Activated naive CD4-positive, alpha-beta T cell treated with anti-CD3 and anti-CD28 coated beads for 36 hours (primary cell): Measurements from ENCODE around the gene C19orf67. TPM values are rescaled to one million over a fixed set of nuclear protein-coding genes. Genes with fewer than 3 reads are reported as not detected.

ENCODE experiments used
- CTCF ChIA-PET: fragments of 350-600 bp; sonication (Branson Sonifier 250); formaldehyde crosslinking; loops from one replicate; lab custom pipeline; 2021; ENCODE audit warnings: antibody characterized with exemption; lab: Charles Lee
- DNase-seq: peaks from one replicate; pipeline ENCODE4 v3.0.0-alpha.2; 2020
- H3K27ac Mint-ChIP-seq: one replicate; pipeline ENCODE4 v1.8.0; 2021; ENCODE audit warnings: mild to moderate bottlenecking, mixed read lengths
- H3K27me3 Mint-ChIP-seq: one replicate; pipeline ENCODE4 v1.8.0; 2021; ENCODE audit warnings: low read depth, mixed read lengths
- H3K36me3 Mint-ChIP-seq: one replicate; pipeline ENCODE4 v1.8.0; 2021; ENCODE audit warnings: low read depth, mixed read lengths
- H3K4me1 Mint-ChIP-seq: one replicate; pipeline ENCODE4 v1.8.0; 2021; ENCODE audit warnings: low read depth, mixed read lengths
- H3K4me3 Mint-ChIP-seq: one replicate; pipeline ENCODE4 v1.8.0; 2021; ENCODE audit warnings: mild to moderate bottlenecking, moderate library complexity, mixed read lengths
- H3K9me3 Mint-ChIP-seq: one replicate; pipeline ENCODE4 v1.8.0; 2021; ENCODE audit warnings: mixed read lengths
- intact Hi-C: fragments of 100-400 bp; cut with micrococcal nuclease; formaldehyde crosslinking; loops from one replicate; pipeline ENCODE4 v1.15.1; 2023
- total RNA-seq, 2 experiments: library from RNA; stranded (reverse); gene quantifications; one replicate each; pipeline ENCODE4 v1.2.3, GENCODE V29; 2021

C19orf67 gene
- total RNA-seq, 2 experiments from 2014 or later, result not detected

- Mint-ChIP-seq H3K27ac (peak overlapping the region; percentile 6), H3K4me3 (peak overlapping the region; percentile 83), H3K27me3 (no peaks in the 10 kb centered on the region), H3K9me3 (no peaks in the 10 kb centered on the region), H3K4me1 (peaks cover 53% of the 10 kb centered on the region), H3K36me3 (peaks cover 3% of the 10 kb centered on the region)
- no peak for DNase-seq
- CTCF ChIA-PET, result interaction anchor here (0.8 to 2.4 kb wide), 3 partner anchors 57 to 234 kb away, joined by 3 to 9 read pairs (median 7); no protein-coding TSS in a partner anchor
- intact Hi-C loops, result no loop called here
Observed at GRCh38 chr19:14116525-14116917, 30.9 kb upstream of the C19orf67 start.

- CTCF ChIA-PET, result interaction anchor here (0.6 to 2.4 kb wide), 10 partner anchors 9 to 323 kb away, joined by 3 to 9 read pairs (median 5); partner anchors contain the start of gene ASF1B
- peak overlapping the region; percentile 83 for H3K4me3 Mint-ChIP-seq
- no peak for DNase-seq
- intact Hi-C loops, result loop anchor here (2.0 kb wide), 1 partner anchor 41 kb away; no protein-coding TSS in a partner anchor
- no peaks in the 10 kb centered on the region for H3K27me3 Mint-ChIP-seq
- no peak overlapping the region for H3K27ac Mint-ChIP-seq
- peaks cover 3% of the 10 kb centered on the region for H3K36me3 Mint-ChIP-seq
- H3K9me3 Mint-ChIP-seq, result no peaks in the 10 kb centered on the region
- H3K4me1 Mint-ChIP-seq, result peaks cover 54% of the 10 kb centered on the region
Observed at GRCh38 chr19:14115756-14116155, 30.2 kb upstream of the C19orf67 start.

- intact Hi-C loops, result loop anchor here (2.0 kb wide), 1 partner anchor 40 kb away; no protein-coding TSS in a partner anchor
- no peak overlapping the region for H3K27ac Mint-ChIP-seq
- H3K36me3 Mint-ChIP-seq, result no peaks in the 10 kb centered on the region
- H3K9me3 Mint-ChIP-seq, result no peaks in the 10 kb centered on the region
- peaks cover 54% of the 10 kb centered on the region for H3K4me1 Mint-ChIP-seq
- peak; percentile 68 for DNase-seq
- H3K4me3 Mint-ChIP-seq, result no peak overlapping the region
- CTCF ChIA-PET, result interaction anchor here (0.6 to 2.4 kb wide), 15 partner anchors 10 to 324 kb away, joined by 3 to 9 read pairs (median 5); no protein-coding TSS in a partner anchor
- no peaks in the 10 kb centered on the region for H3K27me3 Mint-ChIP-seq
Observed at GRCh38 chr19:14114854-14115253, 29.3 kb upstream of the C19orf67 start.

GRCh38 chr19:14114439-14114838 lies 28.9 kb upstream of the C19orf67 start:
- Mint-ChIP-seq H3K4me1 (peaks cover 54% of the 10 kb centered on the region), H3K36me3 (no peaks in the 10 kb centered on the region)
- intact Hi-C loops, result loop anchor here (2.0 kb wide), 1 partner anchor 40 kb away; no protein-coding TSS in a partner anchor

GRCh38 chr19:14113762-14114414 lies 28.3 kb upstream of the C19orf67 start:
- DNase-seq, result peak; percentile 46
- intact Hi-C loops, result loop anchor here (2.0 kb wide), 1 partner anchor 39 kb away; no protein-coding TSS in a partner anchor
- H3K4me3 Mint-ChIP-seq, result no peak overlapping the region
- CTCF ChIA-PET, result interaction anchor here (1.0 to 2.1 kb wide), 11 partner anchors 12 to 211 kb away, joined by 3 to 8 read pairs (median 4); no protein-coding TSS in a partner anchor
- H3K36me3 Mint-ChIP-seq, result no peaks in the 10 kb centered on the region
- no peaks in the 10 kb centered on the region for H3K9me3 Mint-ChIP-seq
- H3K27me3 Mint-ChIP-seq, result no peaks in the 10 kb centered on the region
- H3K4me1 Mint-ChIP-seq, result peaks cover 51% of the 10 kb centered on the region
- no peak overlapping the region for H3K27ac Mint-ChIP-seq

More at GRCh38 chr19:14114439-14114838, 28.9 kb upstream of the C19orf67 start:
- Mint-ChIP-seq H3K27me3 (no peaks in the 10 kb centered on the region), H3K27ac (no peak overlapping the region), H3K9me3 (no peaks in the 10 kb centered on the region), H3K4me3 (no peak overlapping the region)
- CTCF ChIA-PET, result interaction anchor here (1.0 to 2.4 kb wide), 10 partner anchors 12 to 211 kb away, joined by 3 to 9 read pairs (median 5); no protein-coding TSS in a partner anchor
- DNase-seq, result no peak

GRCh38 chr19:14112809-14113385 lies 27.3 kb upstream of the C19orf67 start:
- H3K27ac Mint-ChIP-seq, result peak overlapping the region; percentile 30

GRCh38 chr19:14112051-14112808 lies 26.6 kb upstream of the C19orf67 start:
- intact Hi-C loops, result no loop called here
- H3K27ac Mint-ChIP-seq, result no peak overlapping the region
- H3K4me3 Mint-ChIP-seq, result no peak overlapping the region
- peaks cover 45% of the 10 kb centered on the region for H3K4me1 Mint-ChIP-seq
- DNase-seq, result no peak
- no peaks in the 10 kb centered on the region for H3K36me3 Mint-ChIP-seq
- CTCF ChIA-PET, result interaction anchor here (1.5 to 1.6 kb wide), 2 partner anchors 11 to 25 kb away, joined by 3 to 4 read pairs; no protein-coding TSS in a partner anchor
- H3K27me3 Mint-ChIP-seq, result no peaks in the 10 kb centered on the region
- H3K9me3 Mint-ChIP-seq, result no peaks in the 10 kb centered on the region

More at GRCh38 chr19:14112809-14113385, 27.3 kb upstream of the C19orf67 start:
- Mint-ChIP-seq H3K27me3 (no peaks in the 10 kb centered on the region), H3K4me1 (peaks cover 45% of the 10 kb centered on the region), H3K4me3 (no peak overlapping the region), H3K36me3 (no peaks in the 10 kb centered on the region), H3K9me3 (no peaks in the 10 kb centered on the region)
- no peak for DNase-seq
- CTCF ChIA-PET, result interaction anchor here (1.5 to 1.7 kb wide), 3 partner anchors 10 to 210 kb away, joined by 3 to 8 read pairs (median 4); no protein-coding TSS in a partner anchor
- intact Hi-C loops, result no loop called here

GRCh38 chr19:14111486-14111885 lies 25.9 kb upstream of the C19orf67 start:
- Mint-ChIP-seq H3K36me3 (no peaks in the 10 kb centered on the region), H3K4me1 (peaks cover 40% of the 10 kb centered on the region), H3K4me3 (no peak overlapping the region), H3K27me3 (no peaks in the 10 kb centered on the region), H3K9me3 (no peaks in the 10 kb centered on the region), H3K27ac (no peak overlapping the region)
- CTCF ChIA-PET, result interaction anchor here (1.5 kb wide), 1 partner anchor 12 kb away, joined by 4 read pairs; no protein-coding TSS in a partner anchor
- intact Hi-C loops, result no loop called here
- DNase-seq, result no peak

- H3K36me3 Mint-ChIP-seq, result peaks cover 1% of the 10 kb centered on the region
- H3K27ac Mint-ChIP-seq, result no peak overlapping the region
- H3K4me1 Mint-ChIP-seq, result peaks cover 31% of the 10 kb centered on the region
- CTCF ChIA-PET, result interaction anchor here (1.2 kb wide), 1 partner anchor 62 kb away, joined by 3 read pairs; no protein-coding TSS in a partner anchor
- no peaks in the 10 kb centered on the region for H3K27me3 Mint-ChIP-seq
- H3K9me3 Mint-ChIP-seq, result no peaks in the 10 kb centered on the region
- intact Hi-C loops, result no loop called here
- no peak overlapping the region for H3K4me3 Mint-ChIP-seq
- DNase-seq, result no peak
Observed at GRCh38 chr19:14110650-14111049, 25.1 kb upstream of the C19orf67 start.

GRCh38 chr19:14107581-14108461 lies 22.2 kb upstream of the C19orf67 start:
- CTCF ChIA-PET, result interaction anchor here (0.6 to 1.6 kb wide), 3 partner anchors 15 to 246 kb away, joined by 4 to 7 read pairs (median 6); partner anchors contain the start of gene ASF1B
- H3K27ac Mint-ChIP-seq, result no peak overlapping the region
- H3K4me3 Mint-ChIP-seq, result no peak overlapping the region
- H3K4me1 Mint-ChIP-seq, result peaks cover 12% of the 10 kb centered on the region
- H3K27me3 Mint-ChIP-seq, result no peaks in the 10 kb centered on the region
- H3K36me3 Mint-ChIP-seq, result peaks cover 2% of the 10 kb centered on the region
- no peak for DNase-seq
- intact Hi-C loops, result no loop called here
- no peaks in the 10 kb centered on the region for H3K9me3 Mint-ChIP-seq

GRCh38 chr19:14106840-14107239 lies 21.3 kb upstream of the C19orf67 start:
- CTCF ChIA-PET, result interaction anchor here (1.6 kb wide), 1 partner anchor 30 kb away, joined by 6 read pairs; the partner anchor contains the start of gene ASF1B
- H3K4me1 Mint-ChIP-seq, result peaks cover 4% of the 10 kb centered on the region
- H3K36me3 Mint-ChIP-seq, result peaks cover 2% of the 10 kb centered on the region
- no peak overlapping the region for H3K4me3 Mint-ChIP-seq
- no peak for DNase-seq
- H3K9me3 Mint-ChIP-seq, result no peaks in the 10 kb centered on the region
- intact Hi-C loops, result no loop called here
- no peaks in the 10 kb centered on the region for H3K27me3 Mint-ChIP-seq
- H3K27ac Mint-ChIP-seq, result no peak overlapping the region
